Measurements from ENCODE around the gene F3. TPM values are rescaled to one million over a fixed set of nuclear protein-coding genes. Genes with fewer than 3 reads are reported as not detected.
A peak's percentile ranks its signal among the peaks of the same experiment; 100 is the strongest.

F3 gene
- total RNA-seq, 6 donors from 2014 or later = 52.4 to 210 (median 80.9) TPM

GRCh38 chr1:94555091-94555490, 13.5 kb upstream of the F3 start:
- ATAC-seq (ENCODE audit: low FRiP score in 2 of 2) (no peak), DNase-seq (no peak)
- Histone ChIP-seq H3K9me3 (no peaks in the 10 kb centered on the region), H3K27me3 (no peaks in the 10 kb centered on the region), H3K36me3 (no peaks in the 10 kb centered on the region), H3K27ac (no peak overlapping the region), H3K4me3 (no peak overlapping the region), H3K4me1 (peaks cover 0 to 13% (median 2%) of the 10 kb centered on the region in 4 donors)
- TF ChIP-seq CTCF (IDR thresholded peaks at IDR 0.05) = no peak
- TF ChIP-seq POLR2AphosphoS5 (IDR thresholded peaks at IDR 0.05) = no peak
- TF ChIP-seq EP300 (IDR thresholded peaks at IDR 0.05) = no peak
- no peak for TF ChIP-seq POLR2A (IDR thresholded peaks at IDR 0.05)
- WGBS, 2 donors = 91 to 95% methylated on average over 5 of the region's 5 CpGs

GRCh38 chr1:94554580-94554979, 13.0 kb upstream of the F3 start:
- Histone ChIP-seq H3K9me3 (no peaks in the 10 kb centered on the region), H3K36me3 (no peaks in the 10 kb centered on the region), H3K27ac (no peak overlapping the region), H3K27me3 (no peaks in the 10 kb centered on the region), H3K4me3 (no peak overlapping the region), H3K4me1 (peaks cover 0 to 13% (median 2%) of the 10 kb centered on the region in 4 donors)
- 93% methylated on average over 5 of the region's 5 CpGs for WGBS, 2 donors
- ATAC-seq (ENCODE audit: low FRiP score in 2 of 2) (no peak), DNase-seq (no peak)
- TF ChIP-seq POLR2AphosphoS5 (IDR thresholded peaks at IDR 0.05) = no peak
- TF ChIP-seq CTCF (IDR thresholded peaks at IDR 0.05) = no peak
- TF ChIP-seq POLR2A (IDR thresholded peaks at IDR 0.05) = no peak
- TF ChIP-seq EP300 (IDR thresholded peaks at IDR 0.05) = no peak

GRCh38 chr1:94553931-94554330, 12.4 kb upstream of the F3 start:
- no peaks in the 10 kb centered on the region for H3K9me3 ChIP-seq
- ATAC-seq (ENCODE audit: low FRiP score in 2 of 2) = no peak
- H3K27me3 ChIP-seq = no peaks in the 10 kb centered on the region
- DNase-seq = no peak
- H3K4me1 ChIP-seq = peaks cover 0 to 13% (median 2%) of the 10 kb centered on the region in 4 donors
- WGBS, 2 donors = 83% methylated on average over 4 of the region's 4 CpGs
- no peak overlapping the region for H3K4me3 ChIP-seq
- no peaks in the 10 kb centered on the region for H3K36me3 ChIP-seq
- H3K27ac ChIP-seq = peak overlapping the region in 1 of 4 donors; percentile 32
- TF ChIP-seq CTCF (IDR thresholded peaks at IDR 0.05) (no peak), POLR2A (IDR thresholded peaks at IDR 0.05) (no peak), EP300 (IDR thresholded peaks at IDR 0.05) (no peak), POLR2AphosphoS5 (IDR thresholded peaks at IDR 0.05) (no peak)

- WGBS, 2 donors = 30 to 47% methylated on average over 5 of the region's 5 CpGs
- Histone ChIP-seq H3K4me3 (no peak overlapping the region), H3K4me1 (peaks cover 0 to 13% (median 2%) of the 10 kb centered on the region in 4 donors), H3K9me3 (no peaks in the 10 kb centered on the region), H3K27me3 (no peaks in the 10 kb centered on the region), H3K36me3 (no peaks in the 10 kb centered on the region), H3K27ac (peak overlapping the region in 2 of 4 donors; percentile 35 to 67)
- no peak for TF ChIP-seq POLR2AphosphoS5 (IDR thresholded peaks at IDR 0.05)
- no peak for TF ChIP-seq EP300 (IDR thresholded peaks at IDR 0.05)
- TF ChIP-seq CTCF (IDR thresholded peaks at IDR 0.05) = no peak
- no peak for TF ChIP-seq POLR2A (IDR thresholded peaks at IDR 0.05)
- ATAC-seq (ENCODE audit: low FRiP score in 2 of 2) = no peak
- no peak for DNase-seq
These were observed 11.8 kb upstream of the F3 start for GRCh38 chr1:94553323-94553730.

- Histone ChIP-seq H3K9me3 (no peaks in the 10 kb centered on the region), H3K27me3 (no peaks in the 10 kb centered on the region), H3K4me1 (peaks cover 0 to 13% (median 2%) of the 10 kb centered on the region in 4 donors), H3K4me3 (no peak overlapping the region), H3K27ac (peak overlapping the region; percentile 5 to 67 (median 56)), H3K36me3 (no peaks in the 10 kb centered on the region)
- TF ChIP-seq CTCF (IDR thresholded peaks at IDR 0.05) = no peak
- peak in 3 of 4 donors; percentile 62 to 98 (median 74) for TF ChIP-seq EP300 (IDR thresholded peaks at IDR 0.05)
- TF ChIP-seq POLR2AphosphoS5 (IDR thresholded peaks at IDR 0.05) = peak; percentile 57 to 79
- peak in 1 of 4 donors; percentile 32 for TF ChIP-seq POLR2A (IDR thresholded peaks at IDR 0.05)
- DNase-seq (peak in 1 of 2 donors; percentile 90), ATAC-seq (ENCODE audit: low FRiP score in 2 of 2) (peak; percentile 65 to 90)
- WGBS, 2 donors = 58 to 64% methylated on average over 8 of the region's 8 CpGs
These were observed 10.6 kb upstream of the F3 start for GRCh38 chr1:94552071-94552586.
